Renal cortical epithelial cell (primary cell): ENCODE data around the gene ZNF683. TPM values are rescaled to one million over a fixed set of nuclear protein-coding genes. Genes with fewer than 3 reads are reported as not detected.
"Not testable (repeated sequence)": the region's sequence is repeated elsewhere in the genome, so short reads cannot be mapped to it uniquely, and the experiment has no call there.

ENCODE experiments used
- DNase-seq: peaks from one replicate; pipeline ENCODE4 v3.0.0-alpha.2; 2011; ENCODE audit warnings: low read depth
- total RNA-seq: library from RNA; depleted of rRNA; stranded (reverse); fragments of >200 nt; gene quantifications from 2 replicates; pipeline ENCODE4 v1.2.3, GENCODE V29; 2014

The ZNF683 gene
- total RNA-seq, 1 donor from 2014 or later: not detected

GRCh38 chr1:26385063-26385462, 12.5 kb upstream of the ZNF683 start:
- not testable (repeated sequence) for DNase-seq

- no peak for DNase-seq
Measured at GRCh38 chr1:26384076-26384475, 11.5 kb upstream of the ZNF683 start.

GRCh38 chr1:26378879-26379251, 6.3 kb upstream of the ZNF683 start:
- no peak for DNase-seq

GRCh38 chr1:26378088-26378878, 5.7 kb upstream of the ZNF683 start:
- peak; percentile 98 for DNase-seq

- DNase-seq: no peak
Measured at GRCh38 chr1:26376050-26376449, 3.5 kb upstream of the ZNF683 start.

- DNase-seq: no peak
Measured at GRCh38 chr1:26375081-26375480, 2.5 kb upstream of the ZNF683 start.

- DNase-seq: not testable (repeated sequence)
Measured at GRCh38 chr1:26374361-26374760, 1.8 kb upstream of the ZNF683 start.

- DNase-seq: no peak
Measured at GRCh38 chr1:26373789-26374188, 1.2 kb upstream of the ZNF683 start.

GRCh38 chr1:26373281-26373680, 731 bp upstream of the ZNF683 start:
- DNase-seq: no peak

- DNase-seq: no peak
Measured at GRCh38 chr1:26372039-26372438, 511 bp downstream of the ZNF683 start.

GRCh38 chr1:26370591-26371382, 1.8 kb downstream of the ZNF683 start:
- no peak for DNase-seq

- no peak for DNase-seq
Measured at GRCh38 chr1:26368486-26368885, 4.1 kb downstream of the ZNF683 start.

GRCh38 chr1:26368006-26368405, 4.5 kb downstream of the ZNF683 start:
- DNase-seq: no peak

- DNase-seq: no peak
Measured at GRCh38 chr1:26367441-26367840, 5.1 kb downstream of the ZNF683 start.

- no peak for DNase-seq
Measured at GRCh38 chr1:26364956-26365355, 7.6 kb downstream of the ZNF683 start.

GRCh38 chr1:26363549-26364448, 8.8 kb downstream of the ZNF683 start:
- peak; percentile 46 for DNase-seq

- DNase-seq: no peak
Measured at GRCh38 chr1:26362331-26362730, 10.2 kb downstream of the ZNF683 start.

GRCh38 chr1:26361605-26362122, 10.9 kb downstream of the ZNF683 start:
- no peak for DNase-seq

GRCh38 chr1:26360807-26361604, 11.5 kb downstream of the ZNF683 start:
- no peak for DNase-seq

- DNase-seq: no peak
Measured at GRCh38 chr1:26359981-26360806, 12.4 kb downstream of the ZNF683 start.
